PC-3 (cell line): Measurements from ENCODE around the gene SLC7A4.

ENCODE experiments used
- CTCF ChIP-seq: fragments of 300-600 bp; sonication (generic); conservative IDR thresholded peaks from 2 replicates; pipeline ENCODE4 v1.5.1; 2017; ENCODE audit warnings: antibody characterized with exemption, low read depth, mild to moderate bottlenecking, low read length
- EZH2 ChIP-seq: fragments of 300-600 bp; sonication (generic); IDR thresholded peaks from one replicate; pipeline ENCODE4 v1.6.1; 2017; ENCODE audit warnings: antibody characterized with exemption, mild to moderate bottlenecking, low read length; ENCODE audit not compliant: unreplicated experiment

GRCh38 chr22:21013657-21014201, 18.6 kb downstream of the SLC7A4 start:
- TF ChIP-seq CTCF (no peak), EZH2 (no peak)
